Middle frontal gyrus (tissue), 1 donor: ENCODE data around the gene EEF1A2.
"Not testable (repeated sequence)": the region's sequence is repeated elsewhere in the genome, so short reads cannot be mapped to it uniquely, and the experiment has no call there.

Experiments used
- DNase-seq: peaks from one replicate; pipeline ENCODE4 v3.0.0-alpha.2; 2015; ENCODE audit warnings: low spot score; ENCODE audit errors: extremely low spot score

Gene EEF1A2

DNA sequence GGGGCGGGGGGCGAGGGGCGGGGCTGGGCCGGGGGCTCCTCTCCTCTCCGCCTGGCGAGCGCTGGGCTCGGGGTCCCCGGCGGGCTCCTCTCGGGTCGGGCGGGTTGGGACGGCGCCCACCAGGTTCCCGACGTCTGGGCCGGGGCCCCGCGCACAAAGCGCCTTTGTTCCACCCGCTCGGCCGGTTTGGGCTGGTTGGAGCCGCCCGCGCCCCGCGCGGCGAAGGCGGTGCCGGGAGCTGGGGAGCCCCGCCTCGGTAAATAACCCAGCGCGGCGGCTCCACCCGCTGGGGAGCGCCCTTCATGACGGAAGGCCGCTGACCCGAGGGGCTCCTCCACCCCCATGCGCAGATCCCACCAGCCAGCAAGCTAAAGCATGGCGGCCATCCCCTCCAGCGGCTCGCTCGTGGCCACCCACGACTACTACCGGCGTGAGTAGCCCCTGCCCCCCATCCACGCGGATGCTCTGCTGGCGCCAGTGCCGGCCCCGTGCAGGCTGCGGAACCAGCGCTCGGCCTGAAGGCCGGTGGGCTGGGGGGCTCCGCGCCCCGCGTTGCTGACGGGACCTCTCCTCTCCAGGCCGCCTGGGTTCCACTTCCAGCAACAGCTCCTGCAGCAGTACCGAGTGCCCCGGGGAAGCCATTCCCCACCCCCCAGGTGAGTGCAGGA, 22.2 kb upstream of the EEF1A2 start:
- DNase-seq, result peak; percentile 49

GRCh38 chr20:63520504-63520933, 21.6 kb upstream of the EEF1A2 start, which contains the start of gene PPDPF:
Gene PPDPF, plus strand, starts transcription at chr20:63520765. Its CDS starts 544 bp downstream, at chr20:63521309.
- DNase-seq, result peak; percentile 71

- DNase-seq, result no peak
These were observed 21.0 kb upstream of the EEF1A2 start for GRCh38 chr20:63519668-63520503.

- no peak for DNase-seq
These were observed 20.2 kb upstream of the EEF1A2 start for GRCh38 chr20:63518946-63519667.

- DNase-seq, result no peak
These were observed 19.5 kb upstream of the EEF1A2 start for GRCh38 chr20:63518351-63518861.

DNA sequence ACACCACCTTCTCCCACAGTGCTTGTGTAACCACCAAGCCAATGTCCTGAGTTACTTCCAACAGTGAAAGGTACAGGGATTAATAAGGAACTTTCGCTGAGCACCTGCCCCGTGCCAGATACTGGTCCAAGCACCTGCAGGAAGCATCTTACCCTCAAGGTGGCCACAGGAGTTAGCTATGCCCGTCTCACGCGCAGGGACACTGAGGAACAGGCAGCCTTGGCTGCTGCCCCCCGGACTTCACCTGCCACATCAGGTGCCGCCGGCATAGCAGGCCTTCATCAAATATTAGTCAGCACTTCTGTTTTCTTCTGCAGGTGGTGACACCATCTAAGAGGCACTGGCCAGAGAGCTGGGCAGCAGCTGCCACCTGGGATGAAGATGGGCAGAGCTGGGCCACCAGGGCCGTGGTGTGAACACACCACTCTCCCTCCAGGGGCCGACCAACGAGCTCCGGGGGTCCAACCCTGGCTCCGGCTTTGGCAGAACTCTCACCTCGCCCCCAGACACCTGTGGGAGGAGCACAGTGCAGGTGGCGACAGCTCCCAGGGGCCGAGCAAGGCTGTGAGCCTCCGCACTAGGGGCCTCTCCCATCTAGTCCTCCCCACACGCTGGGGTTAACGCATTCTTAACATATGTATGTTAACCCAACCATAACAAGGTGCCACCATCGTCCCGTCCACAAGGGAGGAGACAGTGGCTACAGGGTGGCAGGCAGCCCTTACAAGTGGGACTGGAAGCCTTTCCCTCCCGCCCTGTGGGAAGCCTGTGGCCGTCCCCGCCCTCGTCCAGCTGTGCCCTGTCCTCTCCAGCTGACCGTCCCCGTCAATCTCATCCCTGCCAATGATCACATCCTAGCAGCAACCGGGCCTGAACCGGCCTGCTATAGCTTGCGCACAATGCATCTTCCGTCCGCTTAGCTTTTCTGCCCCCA, 18.8 kb upstream of the EEF1A2 start:
- no peak for DNase-seq

DNA sequence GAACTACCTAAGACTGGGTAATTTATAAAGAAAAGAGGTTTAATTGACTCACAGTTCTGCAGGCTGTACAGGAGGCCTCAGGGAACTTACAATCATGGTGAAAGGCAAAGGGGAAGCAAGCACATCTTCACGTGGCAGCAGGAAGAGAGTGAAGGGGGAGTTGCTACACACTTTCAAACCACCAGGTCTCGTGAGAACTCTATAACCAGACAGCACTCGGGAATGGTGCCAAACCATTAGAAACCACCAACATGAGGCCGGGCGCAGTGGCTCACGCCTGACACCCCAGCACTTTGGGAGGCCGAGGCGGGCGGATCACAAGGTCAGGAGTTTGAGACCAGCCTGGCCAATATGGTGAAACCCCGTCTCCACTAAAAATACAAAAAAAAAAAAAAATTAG, 15.6 kb upstream of the EEF1A2 start:
- not testable (repeated sequence) for DNase-seq

GRCh38 chr20:63513207-63513606, 14.3 kb upstream of the EEF1A2 start:
- DNase-seq, result no peak

DNA sequence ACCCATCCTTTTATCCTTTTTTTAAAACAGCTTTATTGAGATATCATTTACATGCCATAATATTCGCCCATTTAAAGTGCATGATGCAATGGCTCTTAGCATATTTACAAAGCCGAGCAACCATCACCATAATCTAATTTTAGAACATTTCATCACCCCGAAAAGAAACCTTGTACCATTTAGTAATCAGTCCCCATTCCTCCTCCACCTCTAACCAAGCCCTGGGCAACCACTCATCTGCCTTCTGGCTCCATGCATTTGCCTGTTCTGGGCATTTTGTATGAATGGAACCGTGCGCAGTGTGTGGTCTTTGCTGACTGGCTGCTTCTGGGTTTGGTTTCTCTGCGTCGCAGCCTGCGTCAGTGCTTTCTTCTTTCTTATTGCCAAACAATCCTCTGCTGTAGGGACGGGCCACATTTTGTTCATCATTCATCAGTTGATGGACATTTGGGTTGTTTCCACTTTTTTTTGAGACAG, 10.2 kb upstream of the EEF1A2 start:
- no peak for DNase-seq

DNA sequence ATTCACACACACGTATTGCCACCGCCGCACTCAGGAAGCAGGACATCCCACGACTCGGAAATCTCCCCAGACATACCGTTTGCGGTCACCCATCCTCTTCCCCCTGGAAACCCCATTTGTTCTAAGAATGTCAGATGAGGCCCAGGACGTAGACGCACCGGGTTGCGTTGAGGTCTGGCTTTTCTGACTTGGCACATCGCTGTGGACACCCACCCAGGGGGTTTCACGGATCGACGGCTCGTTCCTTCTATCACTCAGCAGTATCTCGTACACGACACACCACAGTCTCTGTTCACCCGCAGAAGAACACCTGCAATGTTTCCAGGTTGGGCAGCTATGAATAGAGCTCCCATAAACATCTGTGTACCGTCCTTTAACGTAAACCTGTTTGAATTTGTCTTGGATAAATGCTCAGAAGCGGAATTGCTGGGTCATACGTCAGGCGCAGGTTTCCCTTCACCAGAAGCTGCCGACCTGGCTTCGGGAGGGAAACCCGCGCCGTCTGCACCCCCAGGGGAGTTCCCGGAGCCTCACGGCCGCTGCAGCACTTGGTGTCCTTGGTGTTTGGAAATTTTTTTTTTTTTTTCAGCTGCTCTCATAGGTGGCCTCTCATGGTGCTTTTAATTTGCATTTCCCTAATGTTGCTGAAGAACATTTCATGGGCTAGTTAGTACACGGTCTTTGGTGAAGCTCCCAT, 9.3 kb upstream of the EEF1A2 start:
- no peak for DNase-seq

DNA sequence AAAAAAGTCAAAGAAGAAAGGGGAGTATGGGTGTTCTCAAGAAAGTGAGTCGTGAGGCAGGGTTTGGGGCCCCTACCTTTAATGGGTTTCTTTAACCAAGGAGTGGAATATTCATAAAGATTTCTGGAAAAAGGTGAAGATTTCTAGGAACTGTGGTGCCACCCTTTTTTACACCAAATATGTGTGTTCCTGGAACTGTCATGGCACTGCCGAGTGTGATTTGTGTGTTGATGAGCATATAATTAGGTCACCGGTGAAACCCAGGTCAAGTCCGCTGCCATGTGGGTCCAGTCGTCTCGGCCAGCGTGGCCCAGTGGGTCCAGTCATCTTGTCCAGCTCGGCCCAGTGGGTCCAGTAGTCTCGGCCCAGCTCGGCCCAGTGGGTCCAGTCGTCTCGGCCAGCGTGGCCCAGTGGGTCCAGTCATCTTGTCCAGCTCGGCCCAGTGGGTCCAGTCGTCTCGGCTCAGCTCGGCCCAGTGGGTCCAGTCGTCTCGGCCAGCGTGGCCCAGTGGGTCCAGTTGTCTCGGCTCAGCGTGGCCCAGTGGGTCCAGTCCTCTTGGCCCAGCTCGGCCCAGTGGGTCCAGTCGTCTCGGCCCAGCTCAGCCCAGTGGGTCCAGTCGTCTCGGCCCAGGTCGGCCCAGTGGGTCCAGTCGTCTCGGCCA, 8.3 kb upstream of the EEF1A2 start:
- DNase-seq, result no peak

DNA sequence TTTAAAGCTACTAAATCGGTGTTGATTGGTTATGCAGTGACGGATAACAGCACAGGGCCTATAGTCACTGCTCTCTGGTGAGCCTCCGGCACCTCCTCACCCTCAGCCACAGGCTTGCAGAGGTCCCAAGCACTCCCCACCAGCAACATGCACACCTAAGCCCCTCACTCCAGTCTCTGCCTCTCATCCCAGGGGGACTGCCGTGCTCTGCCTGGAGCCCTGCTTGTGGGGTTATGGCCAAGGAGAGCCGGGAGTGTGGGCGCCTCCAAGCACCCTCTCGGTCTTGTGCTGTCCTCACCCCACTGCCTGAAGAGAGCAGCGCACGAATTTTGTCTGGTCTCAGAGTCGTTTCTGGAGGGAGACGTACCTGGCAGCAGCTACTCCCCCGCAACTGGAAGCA, 6.8 kb upstream of the EEF1A2 start:
- DNase-seq, result no peak

DNA sequence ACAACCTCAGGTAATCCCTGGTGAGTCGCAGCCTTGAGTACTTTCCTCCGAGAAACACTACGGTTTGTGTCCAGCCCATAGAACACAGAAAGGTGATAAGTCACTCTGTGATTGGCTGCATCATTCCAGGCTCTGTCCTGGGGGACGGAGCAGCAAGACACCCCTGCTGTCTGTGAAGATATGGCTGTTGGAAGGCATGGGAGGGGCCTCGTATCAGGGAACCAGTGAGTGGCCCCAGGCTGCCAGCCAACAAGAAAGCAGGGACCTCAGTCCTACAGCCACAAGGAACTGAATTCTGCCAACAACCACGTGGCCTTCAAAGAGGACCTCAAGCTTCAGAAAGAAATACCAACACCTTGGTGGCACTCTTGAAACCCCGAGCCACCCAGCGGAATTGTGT, 6.4 kb upstream of the EEF1A2 start:
- no peak for DNase-seq

DNA sequence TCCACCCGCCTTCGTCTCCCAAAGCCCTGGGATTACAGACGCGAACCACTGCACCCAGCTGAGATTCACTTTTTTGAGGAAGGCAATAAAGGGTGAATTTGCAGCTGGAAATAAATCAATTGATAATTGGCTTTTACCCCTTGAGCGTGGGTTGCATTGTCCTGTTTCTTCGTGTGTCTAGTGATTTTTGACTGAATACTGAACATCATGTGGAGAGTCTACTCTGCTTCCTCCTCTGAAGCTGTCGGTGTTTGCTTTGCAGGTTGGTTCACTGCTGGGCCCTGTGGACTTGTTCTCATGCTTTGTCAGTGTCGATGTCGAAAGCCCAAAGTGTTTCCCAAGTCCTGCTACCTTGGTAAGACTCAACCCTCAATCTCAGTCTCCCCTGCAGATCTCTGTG, 5.8 kb upstream of the EEF1A2 start:
- no peak for DNase-seq

- DNase-seq, result no peak
These were observed 4.6 kb upstream of the EEF1A2 start for GRCh38 chr20:63503524-63503923.

GRCh38 chr20:63502671-63503172, 3.8 kb upstream of the EEF1A2 start:
- DNase-seq, result no peak

DNA sequence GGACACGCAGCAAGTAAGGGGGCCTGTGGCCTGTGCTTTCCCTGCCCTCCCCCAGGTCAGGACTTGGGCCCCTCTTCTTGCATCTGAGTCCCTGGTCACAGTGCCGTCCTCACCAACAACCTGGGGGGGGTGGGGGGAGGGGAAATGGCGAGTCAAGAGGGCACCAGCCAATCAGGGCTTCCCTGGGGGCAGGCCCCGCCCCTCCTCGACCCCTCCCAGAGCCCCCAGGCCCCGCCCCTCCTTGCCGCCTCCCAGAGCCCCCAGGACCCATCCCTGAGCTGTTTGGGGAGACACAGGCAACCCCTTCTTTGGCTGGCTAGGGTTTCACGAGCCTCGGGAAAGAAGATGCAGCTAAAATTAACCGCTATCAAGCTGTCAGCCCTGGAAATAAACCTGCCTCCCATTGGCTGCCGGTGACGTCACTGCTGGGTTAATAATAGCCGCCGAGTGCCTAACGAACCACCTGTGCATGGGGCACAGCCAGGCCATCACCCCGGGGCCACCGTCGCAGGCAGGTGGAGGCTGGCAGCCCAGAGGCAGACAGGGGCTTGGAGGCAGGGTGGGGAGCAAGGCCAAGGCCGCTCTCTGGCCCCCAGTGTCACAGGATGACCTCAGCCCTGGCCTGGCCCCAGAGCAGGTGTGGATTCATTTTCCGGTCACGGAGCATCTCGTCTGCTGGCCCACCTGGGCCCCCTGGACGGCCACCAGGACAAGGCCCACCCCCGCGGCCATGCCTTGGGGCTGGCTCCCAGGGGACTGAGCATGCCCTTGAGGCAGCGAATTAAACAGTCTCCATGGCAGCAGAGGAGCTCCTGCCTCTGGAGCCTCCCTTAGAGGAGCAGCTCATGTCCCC, 3.2 kb upstream of the EEF1A2 start:
- DNase-seq, result no peak
